Ovary (tissue), 3 donors: ENCODE measurements around the gene SUCLA2.

Experiments
- EP300 ChIP-seq: sonication (generic); formaldehyde crosslinking; IDR thresholded peaks from one replicate; pipeline ENCODE4 v1.6.1; 2017; ENCODE audit warnings: antibody characterized with exemption
- POLR2A ChIP-seq: fragments of 450-650 bp; IDR thresholded peaks from one replicate; pipeline ENCODE4 v1.6.1; 2017; ENCODE audit warnings: antibody characterized with exemption, mild to moderate bottlenecking, moderate library complexity
- TF ChIP-seq, protein P1 (sequence below), 3 donors: fragments of 450-650 bp in 2 of 3; fragments of 200-600 bp in 1 of 3; IDR thresholded peaks; one replicate each; pipeline versions ENCODE4 v1.5.1 to v1.8.0; 2016 to 2022; ENCODE audit warnings: antibody characterized with exemption in 3 of 3, mild to moderate bottlenecking in 1 of 3
- donor health status: DM: no; HTN: no; CAD: no.

DNA sequence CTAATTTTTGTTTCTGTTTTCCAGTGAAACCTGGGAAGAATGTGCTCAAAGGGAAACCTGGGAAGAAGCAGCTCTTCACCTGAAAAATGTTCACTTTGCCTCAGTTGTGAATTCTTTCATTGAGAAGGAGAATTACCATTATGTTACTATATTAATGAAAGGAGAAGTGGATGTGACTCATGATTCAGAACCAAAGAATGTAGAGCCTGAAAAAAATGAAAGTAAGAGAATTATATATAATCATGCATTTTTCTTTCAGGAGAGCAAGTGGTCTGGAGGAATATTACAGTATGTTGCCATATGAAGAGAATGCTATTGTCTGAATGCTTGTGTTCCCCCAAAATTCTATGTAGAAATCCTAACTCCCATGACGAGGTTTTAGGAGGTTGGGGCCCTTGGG is 39.8 kb upstream of the SUCLA2 start:
- TF ChIP-seq, protein P1, sequence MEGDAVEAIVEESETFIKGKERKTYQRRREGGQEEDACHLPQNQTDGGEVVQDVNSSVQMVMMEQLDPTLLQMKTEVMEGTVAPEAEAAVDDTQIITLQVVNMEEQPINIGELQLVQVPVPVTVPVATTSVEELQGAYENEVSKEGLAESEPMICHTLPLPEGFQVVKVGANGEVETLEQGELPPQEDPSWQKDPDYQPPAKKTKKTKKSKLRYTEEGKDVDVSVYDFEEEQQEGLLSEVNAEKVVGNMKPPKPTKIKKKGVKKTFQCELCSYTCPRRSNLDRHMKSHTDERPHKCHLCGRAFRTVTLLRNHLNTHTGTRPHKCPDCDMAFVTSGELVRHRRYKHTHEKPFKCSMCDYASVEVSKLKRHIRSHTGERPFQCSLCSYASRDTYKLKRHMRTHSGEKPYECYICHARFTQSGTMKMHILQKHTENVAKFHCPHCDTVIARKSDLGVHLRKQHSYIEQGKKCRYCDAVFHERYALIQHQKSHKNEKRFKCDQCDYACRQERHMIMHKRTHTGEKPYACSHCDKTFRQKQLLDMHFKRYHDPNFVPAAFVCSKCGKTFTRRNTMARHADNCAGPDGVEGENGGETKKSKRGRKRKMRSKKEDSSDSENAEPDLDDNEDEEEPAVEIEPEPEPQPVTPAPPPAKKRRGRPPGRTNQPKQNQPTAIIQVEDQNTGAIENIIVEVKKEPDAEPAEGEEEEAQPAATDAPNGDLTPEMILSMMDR (IDR thresholded peaks at IDR 0.05), result no peak
- TF ChIP-seq EP300 (no peak), POLR2A (no peak)
